Epithelial cell of esophagus (primary cell): ENCODE data around the gene SETD5.

Experiments used
- DNase-seq: peaks from one replicate; pipeline ENCODE4 v3.0.0; 2010; ENCODE audit warnings: low read depth
- H3K4me3 ChIP-seq: 2 replicates; pipeline ENCODE4 v1.5.1; 2011; ENCODE audit warnings: mild to moderate bottlenecking, low read length, control low read depth
- TF ChIP-seq, protein P1 (sequence below): IDR thresholded peaks from 2 replicates; pipeline ENCODE4 v1.5.1; 2011; ENCODE audit warnings: low read depth, mild to moderate bottlenecking, low read length, control low read depth, inconsistent platforms; ENCODE audit not compliant: insufficient read depth; ENCODE audit errors: missing control alignments

SETD5 gene

DNA sequence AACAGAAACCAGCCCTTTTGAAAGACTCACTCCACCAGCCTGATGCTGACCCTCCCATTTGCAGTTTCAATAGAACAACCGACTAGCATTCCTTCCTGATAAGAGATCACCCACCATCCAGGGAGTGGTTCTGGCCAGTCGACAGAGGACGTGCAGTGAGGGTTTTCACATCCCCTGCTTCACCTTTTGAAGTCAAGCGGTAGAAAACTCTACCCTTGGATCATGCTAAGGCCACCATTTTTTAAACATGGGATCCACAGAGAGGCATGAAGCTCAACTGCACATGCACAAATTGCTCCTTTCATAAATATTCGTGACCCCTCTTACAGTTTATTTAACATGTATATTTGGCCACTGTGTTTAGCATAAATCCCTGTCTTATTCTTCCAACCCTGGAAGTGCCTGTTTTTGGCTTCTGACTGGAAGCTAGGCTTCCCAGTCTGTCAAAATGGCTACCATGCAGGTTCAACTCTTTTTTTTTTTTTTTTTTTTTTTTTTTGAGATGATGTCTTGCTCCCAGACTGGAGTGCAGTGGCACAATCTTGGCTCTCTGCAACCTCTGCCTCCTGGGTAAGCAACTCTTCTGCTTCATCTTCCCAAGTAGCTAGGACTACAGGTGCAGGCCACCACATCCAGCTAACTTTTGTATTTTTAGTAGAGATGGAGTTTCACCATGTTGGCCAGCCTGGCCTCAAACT is 35.6 kb upstream of the SETD5 start:
- DNase-seq: no peak
- TF ChIP-seq, protein P1, sequence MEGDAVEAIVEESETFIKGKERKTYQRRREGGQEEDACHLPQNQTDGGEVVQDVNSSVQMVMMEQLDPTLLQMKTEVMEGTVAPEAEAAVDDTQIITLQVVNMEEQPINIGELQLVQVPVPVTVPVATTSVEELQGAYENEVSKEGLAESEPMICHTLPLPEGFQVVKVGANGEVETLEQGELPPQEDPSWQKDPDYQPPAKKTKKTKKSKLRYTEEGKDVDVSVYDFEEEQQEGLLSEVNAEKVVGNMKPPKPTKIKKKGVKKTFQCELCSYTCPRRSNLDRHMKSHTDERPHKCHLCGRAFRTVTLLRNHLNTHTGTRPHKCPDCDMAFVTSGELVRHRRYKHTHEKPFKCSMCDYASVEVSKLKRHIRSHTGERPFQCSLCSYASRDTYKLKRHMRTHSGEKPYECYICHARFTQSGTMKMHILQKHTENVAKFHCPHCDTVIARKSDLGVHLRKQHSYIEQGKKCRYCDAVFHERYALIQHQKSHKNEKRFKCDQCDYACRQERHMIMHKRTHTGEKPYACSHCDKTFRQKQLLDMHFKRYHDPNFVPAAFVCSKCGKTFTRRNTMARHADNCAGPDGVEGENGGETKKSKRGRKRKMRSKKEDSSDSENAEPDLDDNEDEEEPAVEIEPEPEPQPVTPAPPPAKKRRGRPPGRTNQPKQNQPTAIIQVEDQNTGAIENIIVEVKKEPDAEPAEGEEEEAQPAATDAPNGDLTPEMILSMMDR: no peak
- H3K4me3 ChIP-seq: peak overlapping the region; percentile 85

DNA sequence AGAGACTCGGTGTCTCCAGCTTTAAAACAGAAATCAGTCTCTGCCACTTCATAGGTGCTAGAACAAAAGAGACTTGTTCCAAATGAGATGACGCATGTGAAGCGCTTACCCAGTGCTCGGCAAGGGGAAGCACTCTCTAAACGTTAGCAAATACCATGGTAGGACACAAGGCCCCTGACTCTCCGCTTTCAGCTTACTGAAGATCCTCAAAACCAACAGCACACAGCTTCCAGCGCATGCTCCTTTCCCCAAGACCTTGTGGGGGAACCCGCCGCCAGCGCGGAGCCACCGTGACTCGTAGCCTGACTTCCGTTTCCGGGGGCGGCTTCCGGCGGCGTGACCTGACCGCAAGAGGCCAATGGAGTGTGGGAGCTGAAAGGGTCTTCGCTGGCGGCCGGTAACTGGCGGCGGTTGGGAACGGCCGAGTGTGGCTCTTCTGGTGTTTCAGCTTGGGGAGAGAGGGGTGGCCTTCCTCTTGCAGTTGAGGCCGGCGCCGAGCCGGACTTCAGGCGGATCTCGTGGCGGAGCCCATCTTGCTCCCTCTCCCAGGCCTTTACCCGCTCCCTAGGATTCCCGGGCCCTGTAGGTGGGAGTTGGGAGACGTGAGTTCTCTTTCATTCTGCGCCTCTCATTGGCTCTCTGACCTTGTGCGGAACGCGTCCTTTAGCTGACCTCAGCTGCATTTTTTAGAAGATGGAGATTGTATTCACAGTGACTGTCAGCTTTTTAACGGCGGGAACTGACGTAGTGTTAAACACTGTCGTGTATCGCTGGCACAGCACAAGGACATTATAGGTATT is 34.5 kb upstream of the SETD5 start, which contains the start of gene THUMPD3:
THUMPD3 (plus strand) TSS at position 324 of the 800 bp plus-strand sequence. CDS start 2,015 bp downstream, outside the sequence.
- peak; percentile 88 for DNase-seq
- TF ChIP-seq, protein P1: peak; percentile 4

DNA sequence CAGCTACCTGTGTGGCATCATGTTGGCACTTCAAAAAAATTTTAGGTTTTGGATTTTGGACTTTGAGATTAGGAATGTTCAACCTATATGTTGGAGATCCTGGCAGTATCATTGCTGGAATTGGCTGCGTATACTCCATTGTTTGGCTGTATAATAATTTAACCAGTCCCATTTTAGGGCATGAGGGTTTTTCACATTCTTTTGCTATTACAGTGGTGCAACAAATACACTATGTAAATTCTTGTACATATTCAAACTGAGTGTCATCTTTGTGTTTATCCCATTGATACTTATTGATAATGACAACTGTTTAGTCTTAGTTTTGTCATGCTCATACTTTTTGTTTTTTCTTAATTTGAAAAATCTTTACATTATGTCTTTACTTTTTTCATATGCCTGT is 27.9 kb upstream of the SETD5 start:
- TF ChIP-seq, protein P1: no peak
- DNase-seq: no peak
- H3K4me3 ChIP-seq: no peak overlapping the region

More for the DNA sequence above, 34.5 kb upstream of the SETD5 start, which contains the start of gene THUMPD3:
- H3K4me3 ChIP-seq: peak within 1 kb of the TSS; percentile 85

DNA sequence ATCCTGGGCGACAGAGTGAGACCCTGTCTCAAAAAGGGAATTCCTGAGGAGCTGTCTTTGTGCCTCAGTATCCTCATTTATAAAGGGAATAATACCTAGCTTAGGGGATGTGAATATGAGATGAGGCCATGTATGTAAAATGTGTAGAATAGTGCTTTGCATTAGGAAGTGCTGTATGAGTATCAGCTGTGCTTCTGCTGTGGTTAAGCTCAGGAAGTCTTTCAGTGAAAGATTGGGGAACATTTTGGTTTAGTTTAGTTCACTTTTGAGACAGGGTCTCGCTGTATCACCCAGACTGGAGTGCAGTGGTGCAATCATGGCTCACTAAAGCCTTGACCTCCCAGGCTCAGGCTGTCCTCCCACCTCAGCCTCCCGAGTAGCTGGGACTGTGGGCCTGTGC is 23.9 kb upstream of the SETD5 start:
- no peak overlapping the region for H3K4me3 ChIP-seq
- no peak for DNase-seq
- TF ChIP-seq, protein P1: no peak

DNA sequence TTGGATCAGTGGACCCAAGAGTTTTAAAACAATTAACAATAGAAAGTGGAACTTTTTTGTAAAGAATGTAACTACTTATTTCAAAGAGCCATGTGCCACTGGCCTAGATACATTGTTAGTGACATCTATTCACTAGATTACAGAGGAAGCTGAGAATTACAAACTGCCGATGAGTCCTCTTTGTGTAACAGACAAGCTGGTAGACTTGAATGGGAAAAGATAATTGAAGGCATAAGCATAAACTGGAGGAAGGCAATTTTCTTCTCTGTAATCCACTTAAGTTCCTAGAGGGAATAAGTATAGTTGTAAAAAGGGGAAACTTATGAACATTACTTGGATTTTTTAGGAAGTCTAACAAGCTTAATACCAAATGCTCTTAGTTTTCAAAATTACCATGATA is 19.4 kb upstream of the SETD5 start:
- TF ChIP-seq, protein P1: no peak
- H3K4me3 ChIP-seq: no peak overlapping the region
- no peak for DNase-seq

DNA sequence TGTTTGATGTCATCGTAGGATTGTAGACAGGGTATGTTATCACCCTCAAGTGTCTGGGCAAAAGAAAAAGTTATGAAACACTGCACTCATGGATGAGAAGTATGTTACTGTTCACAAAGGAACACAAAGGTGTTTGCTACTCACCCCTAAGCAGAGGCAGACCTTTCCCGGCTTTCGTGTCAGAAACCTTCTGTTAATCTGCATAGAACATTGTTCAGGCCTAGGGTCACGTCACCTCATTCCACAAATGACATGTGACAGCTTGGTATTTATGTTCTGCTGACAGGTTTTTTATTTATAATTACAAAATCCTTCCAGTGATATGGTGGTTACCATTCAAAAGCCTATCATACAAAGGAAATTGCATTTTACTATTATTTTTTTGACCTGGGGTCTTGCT is 18.1 kb upstream of the SETD5 start:
- no peak overlapping the region for H3K4me3 ChIP-seq
- TF ChIP-seq, protein P1: no peak
- DNase-seq: no peak

DNA sequence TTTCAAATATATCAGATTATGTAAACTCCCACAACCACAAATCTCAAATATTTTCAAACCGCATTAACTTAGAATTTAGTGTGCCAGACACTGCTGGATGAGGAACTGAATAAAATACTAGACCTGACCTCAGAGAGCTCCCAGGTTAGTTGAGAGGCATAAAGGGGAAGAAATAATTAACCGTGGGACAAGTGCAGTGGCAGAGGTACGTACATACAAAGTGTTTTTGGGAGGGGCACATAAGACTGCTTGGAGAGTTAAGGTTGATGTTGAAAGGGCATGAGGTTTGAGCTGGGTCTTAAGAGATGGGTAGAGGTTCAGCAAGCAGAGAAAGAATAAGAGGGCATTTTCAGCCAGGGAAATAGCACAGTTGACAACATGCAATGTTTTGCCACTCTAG is 17.4 kb upstream of the SETD5 start:
- TF ChIP-seq, protein P1: no peak
- no peak for DNase-seq
- H3K4me3 ChIP-seq: no peak overlapping the region
